Transverse colon (tissue), 4 donors: ENCODE results near the gene PDIK1L.

Experiments used
- CTCF ChIP-seq, 5 experiments: fragments of 200-600 bp in 3 of 5; fragments of 450-650 bp in 2 of 5; sonication (generic) in 3 of 5; IDR thresholded peaks; 1 replicate in 2 of 5; 2 replicates in 3 of 5; pipeline ENCODE4 v1.5.1; 2016 to 2017; ENCODE audit warnings: antibody characterized with exemption in 5 of 5, inconsistent platforms in 3 of 5, mild to moderate bottlenecking in 2 of 5, moderate library complexity in 1 of 5
- EP300 ChIP-seq: sonication (generic); formaldehyde crosslinking; IDR thresholded peaks from one replicate; pipeline ENCODE4 v1.6.1; 2017; ENCODE audit warnings: antibody characterized with exemption, low read depth
- POLR2AphosphoS5 ChIP-seq, 3 donors: sonication (generic); formaldehyde crosslinking; IDR thresholded peaks; one replicate each; pipeline ENCODE4 v1.6.1; 2016; ENCODE audit warnings: antibody characterized with exemption in 3 of 3

GRCh38 chr1:26079960-26080814 is 31.4 kb upstream of the PDIK1L start:
- TF ChIP-seq CTCF (IDR thresholded peaks at IDR 0.05) (no peak), POLR2AphosphoS5 (IDR thresholded peaks at IDR 0.05) (no peak), EP300 (no peak)
